ENCODE data around the gene IST1.

DNA sequence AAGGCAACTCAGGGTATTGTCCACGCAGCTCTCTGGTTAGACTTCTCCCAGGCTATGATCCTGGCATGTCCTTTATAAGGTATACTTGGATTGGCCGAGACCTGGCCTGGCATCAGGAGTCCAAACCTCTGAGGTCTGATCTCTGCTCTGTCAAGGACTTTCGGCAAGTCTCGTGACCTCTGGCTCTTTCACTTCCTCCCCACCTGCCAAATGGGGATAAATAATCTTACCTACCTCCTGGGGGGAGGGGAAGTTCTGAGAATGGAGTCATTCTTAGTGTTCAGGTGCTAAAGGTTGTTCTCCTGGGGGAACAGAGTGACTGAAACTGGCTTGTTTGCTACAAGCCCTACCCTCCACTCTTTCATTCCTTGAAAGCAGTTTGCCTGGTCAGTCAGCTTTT, 41.9 kb upstream of the IST1 start:
- TF ChIP-seq, protein P1, sequence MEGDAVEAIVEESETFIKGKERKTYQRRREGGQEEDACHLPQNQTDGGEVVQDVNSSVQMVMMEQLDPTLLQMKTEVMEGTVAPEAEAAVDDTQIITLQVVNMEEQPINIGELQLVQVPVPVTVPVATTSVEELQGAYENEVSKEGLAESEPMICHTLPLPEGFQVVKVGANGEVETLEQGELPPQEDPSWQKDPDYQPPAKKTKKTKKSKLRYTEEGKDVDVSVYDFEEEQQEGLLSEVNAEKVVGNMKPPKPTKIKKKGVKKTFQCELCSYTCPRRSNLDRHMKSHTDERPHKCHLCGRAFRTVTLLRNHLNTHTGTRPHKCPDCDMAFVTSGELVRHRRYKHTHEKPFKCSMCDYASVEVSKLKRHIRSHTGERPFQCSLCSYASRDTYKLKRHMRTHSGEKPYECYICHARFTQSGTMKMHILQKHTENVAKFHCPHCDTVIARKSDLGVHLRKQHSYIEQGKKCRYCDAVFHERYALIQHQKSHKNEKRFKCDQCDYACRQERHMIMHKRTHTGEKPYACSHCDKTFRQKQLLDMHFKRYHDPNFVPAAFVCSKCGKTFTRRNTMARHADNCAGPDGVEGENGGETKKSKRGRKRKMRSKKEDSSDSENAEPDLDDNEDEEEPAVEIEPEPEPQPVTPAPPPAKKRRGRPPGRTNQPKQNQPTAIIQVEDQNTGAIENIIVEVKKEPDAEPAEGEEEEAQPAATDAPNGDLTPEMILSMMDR (IDR thresholded peaks at IDR 0.05): no peak
- no peak for TF ChIP-seq POLR2A (IDR thresholded peaks at IDR 0.05)
